HG02571 (cell line): ENCODE measurements around the gene DLX2.
"Not testable (repeated sequence)": the region's sequence is repeated elsewhere in the genome, so short reads cannot be mapped to it uniquely, and the experiment has no call there.

ENCODE experiments used
- ATAC-seq: cut with Tn5 transposase; IDR thresholded peaks from one replicate; pipeline ENCODE4 v1.9.1; 2021; ENCODE audit warnings: mild to moderate bottlenecking, moderate library complexity; ENCODE audit not compliant: unreplicated experiment

The DLX2 gene

DNA sequence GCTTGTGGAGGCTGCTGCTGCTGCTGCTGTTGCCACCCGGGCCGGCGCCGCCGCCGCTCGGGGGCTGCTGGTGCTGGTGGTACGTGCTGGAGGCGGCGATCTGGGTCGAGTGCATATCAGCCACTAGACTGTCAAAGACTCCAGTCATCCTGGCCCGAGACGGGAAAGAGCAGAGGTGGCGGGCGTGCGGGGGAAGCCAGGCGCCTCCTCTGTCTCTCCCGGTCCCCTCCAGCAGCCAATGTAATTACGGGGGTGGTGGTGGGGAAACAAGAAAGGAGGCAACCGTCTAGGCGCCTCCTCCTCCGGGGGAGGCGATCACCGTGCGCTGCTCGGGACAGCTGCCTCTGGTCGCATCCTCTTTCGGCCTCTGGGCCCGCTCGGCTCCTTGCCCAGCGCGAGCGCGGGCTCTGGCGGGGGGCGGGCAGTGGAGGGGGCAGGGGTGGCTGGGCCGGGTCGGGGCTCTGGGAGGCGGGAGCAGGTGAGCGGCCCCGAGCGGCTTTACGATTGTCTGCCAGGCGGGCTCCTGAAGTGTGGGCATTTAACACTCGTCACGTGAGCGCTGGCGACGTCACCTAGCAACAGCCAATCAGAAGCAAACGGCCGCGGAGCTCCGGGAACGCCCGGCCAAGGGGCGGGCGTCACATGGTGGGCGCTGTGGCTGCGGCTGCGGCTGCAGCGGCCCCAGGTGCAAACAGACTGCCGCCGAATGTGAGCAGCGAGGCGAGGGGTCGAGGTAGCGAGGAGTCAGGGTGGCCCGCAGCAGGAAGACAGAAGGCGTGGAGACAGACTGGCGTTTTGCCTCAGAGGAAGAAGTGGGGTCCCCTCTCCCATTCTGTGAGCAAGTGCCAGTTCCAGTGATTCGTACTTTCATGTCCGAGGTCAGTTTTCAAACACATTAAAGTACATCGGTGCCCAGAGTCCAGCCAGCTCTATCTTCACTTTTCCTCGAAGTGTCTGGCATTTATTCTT lies at the start of gene DLX2:
Gene DLX2 (minus strand): TSS at position 510 of the 969 bp plus-strand sequence. CDS start 362 bp downstream, at position 148.
- ATAC-seq, result peak; percentile 74

DNA sequence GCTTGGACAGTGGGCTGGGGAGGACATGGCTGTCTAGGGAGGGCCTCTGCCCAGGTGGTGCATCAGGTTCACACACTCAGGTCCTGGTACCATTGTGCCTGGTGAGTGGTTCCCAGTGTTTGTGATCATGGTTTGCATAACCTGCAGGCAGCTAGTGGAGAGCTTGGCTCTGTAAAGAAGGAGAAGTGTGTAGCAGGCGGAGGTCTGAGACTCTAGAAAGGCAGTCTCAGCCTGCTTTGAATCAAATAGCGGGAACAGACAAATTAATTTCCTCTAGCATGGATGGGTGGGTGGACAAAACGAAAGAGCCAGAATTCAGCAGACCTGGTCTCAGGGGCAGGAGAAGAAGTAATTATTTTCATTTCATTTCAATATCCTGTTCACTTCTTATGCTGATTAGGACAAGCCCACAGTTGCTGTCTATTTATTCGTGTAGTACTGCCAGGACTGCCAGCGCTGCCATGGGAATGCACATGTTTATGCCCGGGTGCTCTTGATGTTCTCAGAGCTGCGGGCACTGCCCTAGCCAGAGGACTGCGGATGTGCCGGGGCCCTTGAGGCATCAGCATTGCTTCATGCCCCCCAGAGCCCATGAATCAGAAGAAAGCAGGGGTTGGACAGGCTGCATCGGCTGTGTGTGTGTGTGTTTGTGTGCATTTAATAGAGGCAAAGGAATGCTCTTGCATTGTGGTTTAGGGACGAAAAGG lies 45.4 kb upstream of the DLX2 start:
- ATAC-seq, result no peak

DNA sequence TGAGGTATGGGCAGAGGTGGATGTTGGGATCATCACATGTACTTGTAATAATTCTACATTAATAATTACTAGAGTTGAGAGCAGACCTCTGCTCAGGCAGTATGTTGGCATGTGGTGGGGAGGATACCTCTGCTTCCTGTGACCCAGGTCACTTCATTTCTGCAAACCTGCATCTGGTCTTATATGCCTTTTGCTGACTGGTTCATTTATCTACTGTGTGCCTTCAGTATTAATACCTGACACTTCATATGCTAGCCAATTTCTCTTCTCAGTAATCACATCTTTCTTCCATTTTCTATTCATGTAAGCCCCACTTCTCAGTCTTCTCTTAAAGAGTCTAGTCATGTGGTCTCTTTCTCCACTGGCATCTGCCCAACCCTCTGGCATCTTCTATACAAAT lies 41.1 kb upstream of the DLX2 start:
- ATAC-seq, result no peak

GRCh38 chr2:172138727-172139126 lies 36.0 kb upstream of the DLX2 start:
- not testable (repeated sequence) for ATAC-seq

DNA sequence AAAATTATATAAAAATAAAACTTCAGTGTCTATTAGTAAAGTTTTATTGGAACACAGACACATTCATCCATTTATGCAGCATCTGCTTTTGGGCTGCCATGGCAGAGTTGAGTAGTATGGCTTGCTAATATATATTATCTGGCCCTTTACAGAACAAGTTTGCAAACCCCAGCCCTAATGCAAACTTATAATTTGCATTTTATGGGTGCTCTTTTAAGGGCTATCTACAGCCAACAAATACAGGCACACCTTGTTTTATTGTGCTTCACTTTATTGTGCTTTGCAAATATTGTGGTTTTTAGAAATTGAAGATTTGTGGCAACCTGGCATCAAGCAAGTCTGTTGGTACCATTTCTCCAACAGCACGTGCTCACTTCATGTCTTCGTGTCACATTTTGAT lies 35.2 kb upstream of the DLX2 start:
- no peak for ATAC-seq

DNA sequence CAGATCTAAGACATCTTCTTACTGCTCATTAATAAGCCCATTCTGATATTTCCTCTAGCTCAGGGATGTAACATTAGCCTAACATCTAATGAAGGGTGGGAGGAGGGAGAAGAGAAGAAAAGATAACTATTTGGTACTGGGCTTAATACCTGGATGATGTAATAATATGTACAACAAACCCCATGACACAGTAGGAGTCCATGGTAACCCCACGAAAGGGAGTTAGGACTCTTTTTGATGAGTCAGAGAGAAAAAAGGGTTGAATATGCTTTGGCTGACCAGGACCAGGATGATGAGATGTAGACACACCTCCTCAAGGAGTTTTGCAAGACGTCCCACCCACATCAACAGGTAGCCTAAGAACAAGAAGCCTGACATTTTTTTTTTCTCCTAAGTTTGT lies 34.4 kb upstream of the DLX2 start:
- no peak for ATAC-seq

GRCh38 chr2:172135446-172135845 lies 32.7 kb upstream of the DLX2 start:
- no peak for ATAC-seq

DNA sequence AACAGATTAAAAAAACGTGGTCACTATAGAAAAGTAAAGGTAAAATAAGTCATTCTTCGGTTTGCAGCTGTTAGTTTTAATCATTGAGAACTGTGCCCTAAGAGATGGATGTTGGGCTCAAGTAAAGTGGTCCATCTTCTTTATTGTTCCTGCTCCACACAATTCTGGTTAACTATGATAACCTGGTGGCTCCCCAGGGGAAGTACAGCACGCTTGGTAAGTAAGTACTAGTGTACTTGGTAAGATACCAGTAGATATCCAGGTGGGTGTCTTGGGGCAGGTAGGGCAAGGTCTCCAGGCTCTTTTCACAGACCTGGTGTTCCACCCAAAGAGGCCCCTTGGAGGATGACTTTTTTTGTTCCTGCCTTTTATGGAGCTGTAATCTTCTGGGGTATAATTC lies 31.6 kb upstream of the DLX2 start:
- ATAC-seq, result no peak

DNA sequence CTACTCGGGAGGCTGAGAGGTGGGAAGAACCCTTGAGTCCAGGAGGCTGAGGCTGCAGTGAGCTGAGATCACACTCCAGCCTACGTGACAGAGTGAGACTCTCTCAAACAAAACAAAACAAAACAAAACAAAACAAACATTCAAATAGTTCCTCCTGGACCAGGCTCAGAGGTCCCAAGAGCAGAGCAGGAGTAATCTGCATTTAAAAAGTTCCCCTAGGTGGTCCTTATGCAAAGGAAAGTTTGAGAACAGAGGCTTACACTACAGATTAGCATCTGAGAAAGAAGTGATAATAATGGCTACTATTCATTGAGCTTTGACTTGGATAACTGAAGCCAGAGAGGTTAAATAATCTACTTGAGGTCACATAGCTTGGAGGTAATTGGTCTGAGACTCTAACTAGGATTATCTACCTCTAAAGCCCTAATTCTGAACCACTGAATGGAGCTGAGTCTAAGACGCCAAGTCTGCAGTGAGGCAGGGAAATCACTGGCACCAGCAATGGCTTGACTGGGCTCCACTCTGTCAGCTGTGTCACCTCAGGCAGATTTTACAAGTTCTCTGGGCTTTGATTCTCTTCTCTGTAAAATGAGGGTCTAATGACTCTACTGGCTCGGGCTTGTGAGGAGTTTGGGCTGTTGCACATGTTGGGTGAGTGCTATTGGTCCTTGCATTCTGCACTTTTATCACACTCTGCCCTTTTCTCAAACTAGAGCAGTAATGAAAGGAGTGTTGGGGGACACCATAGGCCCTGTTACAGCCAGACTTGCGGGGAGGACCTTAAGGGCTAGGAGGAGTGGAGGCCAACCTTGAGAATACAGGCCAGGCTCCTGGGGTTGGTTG lies 29.2 kb upstream of the DLX2 start:
- ATAC-seq, result no peak

DNA sequence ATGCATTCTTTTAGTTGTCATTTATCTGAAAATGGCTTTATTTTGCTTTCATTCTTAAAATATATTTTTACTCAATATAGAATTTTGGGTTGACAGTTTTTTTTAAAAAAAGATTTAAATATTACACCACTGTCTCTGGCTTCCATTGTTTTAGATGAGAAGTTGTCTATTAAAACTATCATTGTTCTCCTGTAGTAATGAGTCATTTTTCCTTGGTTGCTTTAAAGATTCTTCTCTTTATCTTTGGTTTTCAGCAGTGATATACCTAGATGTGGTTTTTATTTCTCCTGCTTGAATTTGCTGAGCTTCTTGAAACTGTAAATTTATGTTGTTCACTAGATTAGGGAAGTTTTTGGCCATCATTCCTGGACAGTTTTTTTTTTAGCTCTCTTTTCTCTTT lies 26.7 kb upstream of the DLX2 start:
- ATAC-seq, result no peak

GRCh38 chr2:172128484-172128883 lies 25.8 kb upstream of the DLX2 start:
- ATAC-seq, result no peak

- ATAC-seq, result no peak
These were observed 17.4 kb upstream of the DLX2 start for GRCh38 chr2:172120118-172120517.

DNA sequence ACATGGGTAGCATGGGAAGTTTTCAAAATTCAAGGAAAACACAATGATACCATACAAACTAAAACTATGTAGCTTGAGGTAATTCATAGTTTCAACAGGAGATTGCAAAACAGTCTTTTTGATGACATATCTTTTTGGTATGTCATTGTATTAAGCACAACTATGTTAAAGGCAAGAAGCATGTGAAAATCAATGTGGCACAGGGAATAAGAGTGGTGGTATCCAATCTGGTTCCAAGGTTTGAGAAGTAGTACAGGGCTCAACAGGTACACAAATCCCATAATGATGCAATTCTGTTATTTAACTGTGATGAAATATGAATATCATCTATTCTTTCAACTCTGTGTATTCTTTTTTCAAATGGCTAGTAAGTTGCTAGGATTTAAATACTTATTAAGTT lies 16.4 kb upstream of the DLX2 start:
- no peak for ATAC-seq

- ATAC-seq, result no peak
These were observed 13.4 kb upstream of the DLX2 start for GRCh38 chr2:172116107-172116506.

DNA sequence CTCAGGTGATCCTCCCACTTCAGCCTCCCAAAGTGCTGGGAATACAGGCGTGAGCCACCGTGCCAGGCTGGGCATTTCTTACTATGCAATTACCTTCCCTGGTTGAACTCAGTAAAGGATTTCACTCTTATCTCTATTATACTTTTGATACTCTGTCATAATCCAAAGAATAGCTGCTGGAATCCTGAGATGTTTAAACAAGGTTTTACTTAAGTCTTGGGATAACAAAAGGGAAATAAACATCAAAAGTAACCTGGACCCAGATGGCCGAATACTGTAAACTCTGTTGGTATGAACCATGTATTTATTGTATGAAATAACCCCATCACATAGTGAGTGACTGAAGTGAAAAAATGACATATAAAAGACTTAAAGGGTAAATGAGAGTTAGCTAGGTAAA lies 11.9 kb upstream of the DLX2 start:
- ATAC-seq, result no peak

DNA sequence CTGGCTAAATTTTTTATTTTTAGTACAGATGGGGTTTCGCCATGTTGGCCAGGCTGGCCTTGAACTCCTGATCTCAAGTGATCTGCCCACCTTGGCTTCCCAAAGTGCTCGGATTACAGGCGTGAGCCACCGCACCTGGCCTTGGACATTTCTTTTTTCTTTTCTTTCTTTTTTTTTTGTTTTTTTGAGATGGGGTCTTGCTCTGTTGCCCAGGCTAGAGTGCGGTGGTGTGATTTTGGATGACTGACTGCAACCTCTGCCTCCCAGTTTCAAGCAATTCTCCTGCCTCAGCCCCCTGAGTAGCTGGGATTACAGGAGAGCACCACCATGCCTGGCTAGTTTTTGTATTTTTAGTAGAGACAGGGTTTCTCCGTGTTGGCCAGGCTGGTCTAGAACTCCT lies 11.5 kb upstream of the DLX2 start:
- ATAC-seq, result not testable (repeated sequence)

DNA sequence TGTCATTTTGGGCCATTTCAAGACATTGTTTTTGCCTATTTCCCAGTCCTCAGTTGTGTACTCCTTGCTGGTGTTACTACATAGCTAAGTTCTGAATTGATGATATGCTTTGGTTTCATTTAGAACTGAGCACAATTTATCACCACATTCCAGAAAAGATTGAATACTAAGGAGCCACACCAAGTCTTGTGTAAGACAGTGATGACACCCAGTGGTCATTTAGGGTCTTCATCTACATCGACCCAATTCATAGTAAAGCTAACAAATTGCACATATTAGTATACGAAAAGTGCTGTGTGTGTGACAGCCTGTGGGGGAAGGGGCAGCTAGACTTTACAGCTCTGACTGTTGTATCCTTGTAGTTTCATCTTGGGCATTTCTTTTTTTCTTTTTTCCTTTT lies 10.9 kb upstream of the DLX2 start:
- no peak for ATAC-seq

GRCh38 chr2:172109988-172110811 lies 7.5 kb upstream of the DLX2 start:
- ATAC-seq, result no peak

GRCh38 chr2:172109256-172109987 lies 6.7 kb upstream of the DLX2 start:
- no peak for ATAC-seq

- ATAC-seq, result no peak
These were observed 5.9 kb upstream of the DLX2 start for GRCh38 chr2:172108587-172108930.
